Upper lobe of left lung (tissue), 6 donors: Measurements from ENCODE around the gene MID2. TPM values are rescaled to one million over a fixed set of nuclear protein-coding genes. Genes with fewer than 3 reads are reported as not detected.

Experiments used
- ATAC-seq, 2 donors: fragments of 200-7000 bp; cut with Tn5 transposase; one replicate each; pipeline ENCODE4 v1.9.1; 2022; ENCODE audit warnings: mild to moderate bottlenecking in 2 of 2, moderate library complexity in 2 of 2; ENCODE audit not compliant: low FRiP score in 2 of 2
- DNase-seq, 2 donors: peaks; one replicate each; pipeline ENCODE4 v3.0.0-alpha.2; 2019 to 2020
- H3K27ac ChIP-seq, 4 donors: fragments of 200-600 bp; sonication (generic); one replicate each; pipeline ENCODE4 v1.5.1; 2016 to 2019
- H3K27me3 ChIP-seq, 4 donors: fragments of 200-600 bp; sonication (generic); one replicate each; pipeline ENCODE4 v1.5.1; 2017 to 2019
- H3K36me3 ChIP-seq, 4 donors: fragments of 200-600 bp; sonication (generic); one replicate each; pipeline ENCODE4 v1.5.1; 2016 to 2019
- H3K4me1 ChIP-seq, 4 donors: fragments of 200-600 bp; sonication (generic); one replicate each; pipeline ENCODE4 v1.5.1; 2018 to 2019
- H3K4me3 ChIP-seq, 4 donors: fragments of 200-600 bp; sonication (generic); one replicate each; pipeline ENCODE4 v1.5.1; 2017 to 2019; ENCODE audit warnings: mild to moderate bottlenecking in 2 of 4, moderate library complexity in 1 of 4
- H3K9me3 ChIP-seq, 4 donors: fragments of 200-600 bp; sonication (generic); one replicate each; pipeline ENCODE4 v1.5.1; 2018 to 2019
- EP300 ChIP-seq, 4 donors: sonication (generic); formaldehyde crosslinking; IDR thresholded peaks; one replicate each; pipeline ENCODE4 v1.5.1; 2017; ENCODE audit warnings: antibody characterized with exemption in 4 of 4, control low read depth in 2 of 4
- POLR2A ChIP-seq, 4 donors: fragments of 450-650 bp; IDR thresholded peaks; one replicate each; pipeline ENCODE4 v1.5.1; 2016 to 2017; ENCODE audit warnings: antibody characterized with exemption in 4 of 4, mild to moderate bottlenecking in 2 of 4
- POLR2AphosphoS5 ChIP-seq, 2 donors: sonication (generic); formaldehyde crosslinking; IDR thresholded peaks; one replicate each; pipeline ENCODE4 v1.5.1; 2017; ENCODE audit warnings: antibody characterized with exemption in 2 of 2
- WGBS, 2 donors: methylation state at CpG; one replicate each; pipeline ENCODE4 v1.1.5; 2017 to 2018; 5-methylcytosine and 5-hydroxymethylcytosine counted together
- total RNA-seq, 6 donors: library from RNA; depleted of rRNA in 4 of 6; stranded (reverse); fragments of >200 nt in 4 of 6; gene quantifications; one replicate each; pipeline versions ENCODE4 v1.1.0 to v1.2.1, GENCODE V29; 2016 to 2021
- TF ChIP-seq, protein P1 (sequence below), 6 experiments: fragments of 450-650 bp in 4 of 6; fragments of 200-600 bp in 2 of 6; sonication (generic) in 2 of 6; IDR thresholded peaks; one replicate each; pipeline ENCODE4 v1.5.1; 2016 to 2019; ENCODE audit warnings: antibody characterized with exemption in 6 of 6
- donor health status: DM: no; HTN: no; CAD: no; lungs with moderate emphysema.
- donor health status: DM: no; HTN: yes; CAD: no; lungs with severe emphysema.

MID2 gene
- total RNA-seq, 6 donors from 2014 or later, result 12.7 to 21.2 (median 17.1) TPM

DNA sequence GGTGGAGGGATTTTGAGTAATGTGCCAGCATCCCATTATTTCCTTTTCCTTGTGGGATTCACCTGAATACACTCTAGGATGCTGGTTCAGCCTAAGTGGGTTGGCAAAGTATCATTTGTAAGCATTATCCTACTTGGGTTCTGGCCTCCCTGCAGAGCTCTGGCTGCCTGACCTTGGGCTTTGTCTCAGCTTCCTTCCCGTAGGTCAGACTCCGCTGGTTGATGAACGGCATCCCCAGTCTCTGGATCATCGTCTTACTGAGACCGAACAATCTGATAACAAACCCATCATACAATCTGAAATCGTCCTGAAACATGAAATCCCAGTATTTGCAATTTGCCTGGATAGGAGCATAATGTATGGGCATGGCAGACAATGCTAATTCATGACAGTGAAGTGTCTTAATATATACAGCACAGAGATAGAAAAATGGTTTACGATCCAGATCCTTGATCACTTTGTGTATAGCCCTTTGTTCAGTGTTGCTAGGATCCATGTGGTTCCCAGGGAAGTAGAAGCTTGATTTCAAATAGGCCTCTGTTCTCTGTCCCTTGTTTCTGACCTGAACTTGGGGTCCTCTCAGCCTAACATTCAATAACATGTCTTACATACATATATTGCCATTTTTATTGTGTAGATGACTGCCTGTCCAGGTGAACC lies 5.5 kb downstream of the MID2 start:
- TF ChIP-seq, protein P1, sequence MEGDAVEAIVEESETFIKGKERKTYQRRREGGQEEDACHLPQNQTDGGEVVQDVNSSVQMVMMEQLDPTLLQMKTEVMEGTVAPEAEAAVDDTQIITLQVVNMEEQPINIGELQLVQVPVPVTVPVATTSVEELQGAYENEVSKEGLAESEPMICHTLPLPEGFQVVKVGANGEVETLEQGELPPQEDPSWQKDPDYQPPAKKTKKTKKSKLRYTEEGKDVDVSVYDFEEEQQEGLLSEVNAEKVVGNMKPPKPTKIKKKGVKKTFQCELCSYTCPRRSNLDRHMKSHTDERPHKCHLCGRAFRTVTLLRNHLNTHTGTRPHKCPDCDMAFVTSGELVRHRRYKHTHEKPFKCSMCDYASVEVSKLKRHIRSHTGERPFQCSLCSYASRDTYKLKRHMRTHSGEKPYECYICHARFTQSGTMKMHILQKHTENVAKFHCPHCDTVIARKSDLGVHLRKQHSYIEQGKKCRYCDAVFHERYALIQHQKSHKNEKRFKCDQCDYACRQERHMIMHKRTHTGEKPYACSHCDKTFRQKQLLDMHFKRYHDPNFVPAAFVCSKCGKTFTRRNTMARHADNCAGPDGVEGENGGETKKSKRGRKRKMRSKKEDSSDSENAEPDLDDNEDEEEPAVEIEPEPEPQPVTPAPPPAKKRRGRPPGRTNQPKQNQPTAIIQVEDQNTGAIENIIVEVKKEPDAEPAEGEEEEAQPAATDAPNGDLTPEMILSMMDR (IDR thresholded peaks at IDR 0.05), result no peak
- no peak for TF ChIP-seq POLR2A (IDR thresholded peaks at IDR 0.05)
- TF ChIP-seq POLR2AphosphoS5 (IDR thresholded peaks at IDR 0.05), result no peak
- no peak for TF ChIP-seq EP300 (IDR thresholded peaks at IDR 0.05)
- ATAC-seq (no peak), DNase-seq (no peak)
- Histone ChIP-seq H3K4me3 (no peak overlapping the region), H3K4me1 (peaks cover 0 to 3% (median 0%) of the 10 kb centered on the region in 4 donors), H3K27ac (peak overlapping the region in 1 of 4 donors; percentile 19), H3K9me3 (no peaks in the 10 kb centered on the region), H3K27me3 (no peaks in the 10 kb centered on the region), H3K36me3 (no peaks in the 10 kb centered on the region)
- 76% methylated on average over 7 of the region's 7 CpGs for WGBS, 2 donors

DNA sequence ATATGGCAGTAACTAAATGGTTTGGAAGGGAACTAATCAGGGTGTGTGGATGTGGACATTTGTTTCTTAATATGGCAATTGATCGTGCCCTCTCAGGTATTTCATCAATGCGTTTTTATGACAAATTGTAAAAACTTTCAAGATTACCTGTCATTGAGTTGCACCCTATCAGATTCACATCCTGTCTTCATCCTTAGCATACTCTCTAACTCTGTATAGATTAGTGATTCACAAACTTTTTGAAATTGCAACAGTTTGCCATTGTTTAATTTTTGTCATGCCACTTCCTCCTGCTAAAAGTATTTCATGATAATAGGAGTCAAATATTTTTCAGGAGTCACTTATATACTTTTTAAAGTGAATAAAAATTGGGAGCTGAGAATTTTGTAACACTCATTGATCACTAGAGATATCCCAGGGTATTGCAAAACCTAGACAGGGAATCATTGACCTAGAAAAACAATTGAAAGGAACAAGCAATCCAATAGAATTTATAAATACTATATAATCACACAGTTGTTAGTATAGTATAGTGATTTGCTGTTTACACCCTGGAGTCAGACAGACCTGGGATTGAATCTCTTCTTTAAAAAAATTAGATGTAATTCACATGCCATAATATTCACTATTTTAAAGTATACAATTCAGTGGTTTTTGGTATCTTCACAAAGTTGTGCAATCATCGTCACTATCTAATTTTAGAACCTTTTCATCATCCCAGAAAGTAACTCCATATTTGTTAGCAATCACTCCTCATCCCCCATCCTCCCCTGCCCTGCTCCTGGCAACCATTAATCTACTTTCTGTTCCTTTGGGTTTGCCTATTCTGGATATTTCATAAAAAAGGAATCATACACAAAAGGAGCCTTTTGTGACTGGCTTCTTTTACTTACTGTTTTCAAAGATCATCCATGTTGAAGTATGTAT lies 8.9 kb downstream of the MID2 start:
- no peaks in the 10 kb centered on the region for H3K36me3 ChIP-seq
- TF ChIP-seq POLR2AphosphoS5 (IDR thresholded peaks at IDR 0.05), result no peak
- no peak for TF ChIP-seq EP300 (IDR thresholded peaks at IDR 0.05)
- no peak for TF ChIP-seq POLR2A (IDR thresholded peaks at IDR 0.05)
- TF ChIP-seq, protein P1 (IDR thresholded peaks at IDR 0.05), result no peak
- no peaks in the 10 kb centered on the region for H3K9me3 ChIP-seq
- H3K4me3 ChIP-seq, result no peak overlapping the region
- 66 to 81% methylated on average over 3 of the region's 3 CpGs for whole genome bisulfite sequencing, 2 donors
- no peak overlapping the region for H3K27ac ChIP-seq
- no peaks in the 10 kb centered on the region for H3K4me1 ChIP-seq
- ATAC-seq (no peak), DNase-seq (no peak)
- no peaks in the 10 kb centered on the region for H3K27me3 ChIP-seq

DNA sequence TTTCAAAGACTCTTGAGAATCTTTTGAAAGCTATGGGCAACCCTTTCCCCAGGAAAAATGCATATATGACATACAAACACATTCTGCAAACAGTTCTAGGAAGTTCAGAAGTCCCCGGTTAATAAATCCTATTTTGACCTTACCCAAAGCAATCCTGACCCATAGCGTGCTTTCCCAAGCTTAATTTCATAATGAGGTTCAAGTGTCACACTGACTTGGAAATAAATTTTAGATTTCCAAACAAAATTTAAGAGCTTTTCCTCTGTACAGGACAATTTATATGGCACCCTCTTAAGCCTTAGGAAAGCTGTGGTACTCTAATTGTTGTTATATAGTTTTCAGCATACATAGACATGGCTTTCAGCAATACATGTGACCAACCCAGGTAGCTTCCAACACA lies 11.3 kb downstream of the MID2 start:
- 77 to 86% methylated on average over 2 of the region's 2 CpGs for WGBS, 2 donors

DNA sequence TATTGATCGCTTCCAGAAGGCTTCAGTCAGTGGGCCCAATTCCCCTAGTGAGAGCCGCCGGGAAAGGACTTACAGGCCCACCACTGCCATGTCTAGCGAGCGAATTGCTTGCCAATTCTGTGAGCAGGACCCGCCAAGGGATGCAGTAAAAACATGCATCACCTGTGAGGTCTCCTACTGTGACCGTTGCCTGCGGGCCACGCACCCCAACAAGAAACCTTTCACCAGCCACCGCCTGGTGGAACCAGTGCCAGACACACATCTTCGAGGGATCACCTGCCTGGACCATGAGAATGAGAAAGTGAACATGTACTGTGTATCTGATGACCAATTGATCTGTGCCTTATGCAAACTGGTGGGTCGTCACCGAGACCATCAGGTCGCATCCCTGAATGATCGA lies 15.3 kb downstream of the MID2 start:
- Histone ChIP-seq H3K4me1 (no peaks in the 10 kb centered on the region), H3K27me3 (no peaks in the 10 kb centered on the region), H3K4me3 (no peak overlapping the region), H3K27ac (no peak overlapping the region), H3K36me3 (peaks cover 0 to 4% (median 0%) of the 10 kb centered on the region in 4 donors), H3K9me3 (no peaks in the 10 kb centered on the region)
- DNase-seq, result no peak
- WGBS, 2 donors, result 89% methylated on average over 15 of the region's 15 CpGs; no CpG with 5 or more reads in 1 of the 2 donors
- ATAC-seq, result no peak
- TF ChIP-seq, protein P1 (IDR thresholded peaks at IDR 0.05), result no peak
- TF ChIP-seq POLR2AphosphoS5 (IDR thresholded peaks at IDR 0.05) (no peak), POLR2A (IDR thresholded peaks at IDR 0.05) (no peak), EP300 (IDR thresholded peaks at IDR 0.05) (no peak)

More for the DNA sequence above, 11.3 kb downstream of the MID2 start:
- Histone ChIP-seq H3K27me3 (no peaks in the 10 kb centered on the region), H3K4me1 (no peaks in the 10 kb centered on the region), H3K4me3 (no peak overlapping the region), H3K36me3 (peaks cover 0 to 4% (median 0%) of the 10 kb centered on the region in 4 donors), H3K9me3 (no peaks in the 10 kb centered on the region), H3K27ac (no peak overlapping the region)
- TF ChIP-seq POLR2A (IDR thresholded peaks at IDR 0.05) (no peak), POLR2AphosphoS5 (IDR thresholded peaks at IDR 0.05) (no peak), EP300 (IDR thresholded peaks at IDR 0.05) (no peak)
- TF ChIP-seq, protein P1 (IDR thresholded peaks at IDR 0.05), result no peak
- ATAC-seq, result no peak
- DNase-seq, result no peak
